ENCODE results near the gene SETD3. TPM values are rescaled to one million over a fixed set of nuclear protein-coding genes. Genes with fewer than 3 reads are reported as not detected.
A peak's percentile ranks its signal among the peaks of the same experiment; 100 is the strongest.

SETD3 gene
- total RNA-seq, 2 experiments from 2014 or later = 43.3 to 48.1 TPM

- intact Hi-C loops (cut with micrococcal nuclease) = no loop called here
- CTCF ChIA-PET = interaction anchor here (1.4 kb wide), 1 partner anchor 113 kb away, joined by 3 read pairs; no protein-coding TSS in a partner anchor
- Mint-ChIP-seq H3K9me3 (no peaks in the 10 kb centered on the region), H3K4me3 (no peak overlapping the region), H3K36me3 (ENCODE audit: low read depth) (no peaks in the 10 kb centered on the region), H3K4me1 (ENCODE audit: low read depth) (no peaks in the 10 kb centered on the region), H3K27ac (no peak overlapping the region), H3K27me3 (ENCODE audit: low read depth) (no peaks in the 10 kb centered on the region)
- DNase-seq = no peak
Measured at GRCh38 chr14:99514552-99515300, 34.1 kb upstream of the SETD3 start.

DNA sequence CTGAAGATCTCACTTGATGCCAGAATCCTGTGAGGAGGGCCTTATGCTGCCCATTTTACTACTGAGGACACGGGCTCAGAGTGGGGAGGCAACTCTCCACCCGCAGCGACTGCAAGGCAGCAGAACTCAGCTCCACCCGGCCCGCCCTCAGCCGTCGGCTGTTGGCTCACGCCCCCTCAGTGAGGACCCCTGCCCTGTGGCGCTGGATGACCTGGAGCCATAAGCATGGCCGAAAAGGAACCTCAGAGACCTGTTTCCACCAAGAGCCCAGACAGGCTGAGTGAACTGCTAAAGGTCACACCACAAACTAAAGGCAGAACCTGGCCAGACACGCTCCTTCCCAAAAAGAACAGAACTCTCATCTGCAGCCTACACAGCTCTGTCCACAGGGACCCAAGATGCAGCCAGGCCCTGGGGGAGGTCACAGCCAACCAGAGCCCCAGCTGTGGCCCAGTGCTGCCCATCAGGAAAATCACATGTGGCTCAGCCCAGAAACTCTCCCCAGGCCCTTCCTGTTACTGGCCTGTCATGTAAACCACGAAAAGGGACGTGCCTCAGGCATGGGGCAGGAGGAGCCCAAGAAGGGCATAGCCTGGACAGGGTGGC is 33.4 kb upstream of the SETD3 start:
- H3K36me3 Mint-ChIP-seq (ENCODE audit: low read depth) = peaks cover 5% of the 10 kb centered on the region
- CTCF ChIA-PET = interaction anchor here (0.9 kb wide), 1 partner anchor 114 kb away, joined by 3 read pairs; no protein-coding TSS in a partner anchor
- DNase-seq = no peak
- intact Hi-C loops (cut with micrococcal nuclease) = no loop called here
- no peaks in the 10 kb centered on the region for H3K9me3 Mint-ChIP-seq
- no peaks in the 10 kb centered on the region for H3K4me1 Mint-ChIP-seq (ENCODE audit: low read depth)
- no peak overlapping the region for H3K4me3 Mint-ChIP-seq
- H3K27ac Mint-ChIP-seq = no peak overlapping the region
- H3K27me3 Mint-ChIP-seq (ENCODE audit: low read depth) = no peaks in the 10 kb centered on the region

- no peak for DNase-seq
- CTCF ChIA-PET = interaction anchor here (0.9 to 1.9 kb wide), 2 partner anchors 9 to 115 kb away, joined by 3 to 4 read pairs; no protein-coding TSS in a partner anchor
- no peak overlapping the region for H3K4me3 Mint-ChIP-seq
- intact Hi-C loops (cut with micrococcal nuclease) = no loop called here
- no peaks in the 10 kb centered on the region for H3K4me1 Mint-ChIP-seq (ENCODE audit: low read depth)
- no peak overlapping the region for H3K27ac Mint-ChIP-seq
- H3K27me3 Mint-ChIP-seq (ENCODE audit: low read depth) = no peaks in the 10 kb centered on the region
- peaks cover 9% of the 10 kb centered on the region for H3K36me3 Mint-ChIP-seq (ENCODE audit: low read depth)
- no peaks in the 10 kb centered on the region for H3K9me3 Mint-ChIP-seq
Measured at GRCh38 chr14:99513183-99513694, 32.6 kb upstream of the SETD3 start.

- DNase-seq = no peak
- Mint-ChIP-seq H3K9me3 (no peaks in the 10 kb centered on the region), H3K27me3 (ENCODE audit: low read depth) (no peaks in the 10 kb centered on the region), H3K4me3 (no peak overlapping the region), H3K4me1 (ENCODE audit: low read depth) (no peaks in the 10 kb centered on the region), H3K27ac (no peak overlapping the region), H3K36me3 (ENCODE audit: low read depth) (peaks cover 9% of the 10 kb centered on the region)
- CTCF ChIA-PET = interaction anchor here (0.6 to 1.9 kb wide), 3 partner anchors 9 to 116 kb away, joined by 3 to 4 read pairs (median 3); no protein-coding TSS in a partner anchor
- intact Hi-C loops (cut with micrococcal nuclease) = no loop called here
Measured at GRCh38 chr14:99512571-99513182, 32.0 kb upstream of the SETD3 start.

- H3K36me3 Mint-ChIP-seq (ENCODE audit: low read depth) = peaks cover 12% of the 10 kb centered on the region
- intact Hi-C loops (cut with micrococcal nuclease) = no loop called here
Measured at GRCh38 chr14:99512110-99512449, 31.4 kb upstream of the SETD3 start.

DNA sequence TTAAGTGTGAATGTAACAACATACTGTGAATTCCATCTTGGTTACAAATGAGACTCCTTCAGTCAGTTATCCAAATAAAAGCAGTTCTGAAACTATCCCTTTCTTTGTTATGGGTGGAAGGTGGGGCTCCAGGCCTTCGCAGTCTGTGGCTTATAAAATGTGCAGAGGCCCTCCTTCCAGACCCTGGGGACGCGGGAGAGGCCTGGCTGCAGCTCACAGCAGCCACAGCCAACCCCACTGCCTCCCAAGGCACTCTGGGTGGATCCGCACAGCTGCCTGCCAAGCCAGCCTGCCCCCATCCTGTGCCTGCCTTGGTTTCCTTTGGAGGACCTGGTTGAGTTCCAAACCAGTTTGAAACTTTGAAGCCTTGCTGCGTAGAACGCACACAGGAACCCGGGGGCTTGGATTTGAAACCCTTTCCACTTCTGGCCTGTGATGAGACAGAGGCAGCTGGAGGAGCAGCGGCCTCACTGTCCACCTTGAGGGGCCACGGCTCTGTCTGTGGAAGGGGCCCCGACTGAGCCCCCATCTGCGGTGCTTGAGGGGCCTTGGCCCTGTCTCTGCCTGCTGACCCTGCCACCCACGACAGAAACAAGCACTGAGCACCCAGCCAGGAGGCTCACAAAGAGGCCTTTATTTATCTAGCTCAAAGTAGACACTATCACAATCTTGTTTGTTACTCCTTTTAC is 30.9 kb upstream of the SETD3 start:
- peaks cover 15% of the 10 kb centered on the region for H3K36me3 Mint-ChIP-seq (ENCODE audit: low read depth)
- peak overlapping the region; percentile 41 for H3K27ac Mint-ChIP-seq
- intact Hi-C loops (cut with micrococcal nuclease) = no loop called here
- CTCF ChIA-PET = interaction anchor here (0.6 to 1.9 kb wide), 3 partner anchors 10 to 117 kb away, joined by 3 to 4 read pairs (median 3); no protein-coding TSS in a partner anchor
- no peak overlapping the region for H3K4me3 Mint-ChIP-seq
- H3K9me3 Mint-ChIP-seq = no peaks in the 10 kb centered on the region
- H3K4me1 Mint-ChIP-seq (ENCODE audit: low read depth) = no peaks in the 10 kb centered on the region
- H3K27me3 Mint-ChIP-seq (ENCODE audit: low read depth) = no peaks in the 10 kb centered on the region
- DNase-seq = no peak

More at GRCh38 chr14:99512110-99512449, 31.4 kb upstream of the SETD3 start:
- no peaks in the 10 kb centered on the region for H3K9me3 Mint-ChIP-seq
- no peak for DNase-seq
- CTCF ChIA-PET = interaction anchor here (0.6 to 1.9 kb wide), 4 partner anchors 10 to 117 kb away, joined by 3 to 4 read pairs (median 3); no protein-coding TSS in a partner anchor
- no peaks in the 10 kb centered on the region for H3K4me1 Mint-ChIP-seq (ENCODE audit: low read depth)
- peak overlapping the region; percentile 41 for H3K27ac Mint-ChIP-seq
- H3K4me3 Mint-ChIP-seq = no peak overlapping the region
- no peaks in the 10 kb centered on the region for H3K27me3 Mint-ChIP-seq (ENCODE audit: low read depth)

DNA sequence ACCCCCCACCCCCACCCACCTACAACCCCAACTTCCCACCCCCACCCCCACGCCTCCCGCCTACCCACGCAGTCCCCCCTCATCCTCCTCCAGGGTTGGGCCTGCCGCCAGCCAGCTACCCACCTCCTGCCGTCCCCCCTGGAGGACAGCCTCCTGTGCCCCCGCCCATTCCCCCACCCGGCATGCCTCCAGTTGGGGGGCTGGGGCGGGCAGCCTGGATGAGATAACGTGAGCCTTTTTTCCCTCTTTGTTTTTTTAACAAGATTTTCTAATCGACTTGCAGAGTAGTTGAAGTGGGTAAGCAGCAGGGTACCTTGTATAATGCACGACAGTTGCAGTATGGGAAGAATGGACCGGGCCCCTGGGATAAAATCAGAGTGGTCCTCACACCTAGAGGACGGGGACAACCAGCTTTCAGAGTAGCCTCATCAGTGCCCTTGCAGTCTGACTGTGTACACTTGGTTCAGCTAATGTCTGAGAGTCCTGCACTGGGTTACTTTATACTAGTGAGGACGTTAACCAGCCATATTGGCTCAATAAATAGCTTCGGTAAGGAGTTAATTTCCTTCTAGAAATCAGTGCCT is 30.0 kb upstream of the SETD3 start:
- Mint-ChIP-seq H3K4me1 (ENCODE audit: low read depth) (no peaks in the 10 kb centered on the region), H3K4me3 (no peak overlapping the region), H3K36me3 (ENCODE audit: low read depth) (peaks cover 18% of the 10 kb centered on the region), H3K27ac (no peak overlapping the region), H3K9me3 (no peaks in the 10 kb centered on the region), H3K27me3 (ENCODE audit: low read depth) (no peaks in the 10 kb centered on the region)
- DNase-seq = no peak
- intact Hi-C loops (cut with micrococcal nuclease) = no loop called here
- CTCF ChIA-PET = interaction anchor here (1.2 kb wide), 1 partner anchor 118 kb away, joined by 3 read pairs; no protein-coding TSS in a partner anchor

- intact Hi-C loops (cut with micrococcal nuclease) = no loop called here
- peaks cover 22% of the 10 kb centered on the region for H3K36me3 Mint-ChIP-seq (ENCODE audit: low read depth)
- CTCF ChIA-PET = no interaction called here
- H3K27me3 Mint-ChIP-seq (ENCODE audit: low read depth) = no peaks in the 10 kb centered on the region
- no peaks in the 10 kb centered on the region for H3K9me3 Mint-ChIP-seq
- no peak overlapping the region for H3K27ac Mint-ChIP-seq
- no peaks in the 10 kb centered on the region for H3K4me1 Mint-ChIP-seq (ENCODE audit: low read depth)
- DNase-seq = no peak
- no peak overlapping the region for H3K4me3 Mint-ChIP-seq
Measured at GRCh38 chr14:99509871-99510555, 29.4 kb upstream of the SETD3 start.

DNA sequence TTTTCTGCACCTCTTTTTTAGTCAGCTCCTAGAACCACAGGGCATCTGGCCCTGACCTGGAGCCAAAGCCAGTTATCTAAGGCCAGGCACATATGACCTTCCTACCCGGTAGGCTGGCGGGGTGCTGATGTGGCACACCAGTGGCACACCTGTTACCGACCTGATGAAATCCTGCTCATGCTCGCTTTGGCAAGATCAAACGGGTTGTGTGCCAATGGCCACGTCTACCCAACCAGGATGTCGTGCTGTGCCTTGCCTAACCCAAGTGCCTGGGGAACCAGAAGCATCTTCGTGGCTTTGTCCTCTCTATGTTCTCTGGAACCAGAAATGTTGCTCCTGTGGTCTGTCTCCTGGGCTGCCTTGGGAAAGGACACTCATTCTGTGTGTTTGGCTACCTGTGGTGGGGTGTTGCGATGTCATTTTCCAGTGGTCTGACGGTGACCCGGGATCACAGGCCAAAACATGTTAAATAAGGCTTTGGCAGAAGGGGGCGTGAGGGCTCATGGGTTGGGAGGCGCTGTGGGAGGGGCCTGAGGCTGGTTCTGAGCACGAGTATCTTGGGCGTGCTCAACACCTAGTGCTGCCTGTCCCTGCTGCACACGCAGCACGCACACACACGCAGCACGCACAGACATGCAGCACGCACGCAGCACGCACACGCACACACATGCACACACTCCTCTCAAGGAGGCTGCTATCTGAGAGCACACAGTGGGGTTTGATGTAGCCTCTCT is 28.4 kb upstream of the SETD3 start:
- H3K4me3 Mint-ChIP-seq = no peak overlapping the region
- no peak for DNase-seq
- CTCF ChIA-PET = no interaction called here
- H3K27ac Mint-ChIP-seq = no peak overlapping the region
- peaks cover 29% of the 10 kb centered on the region for H3K36me3 Mint-ChIP-seq (ENCODE audit: low read depth)
- H3K4me1 Mint-ChIP-seq (ENCODE audit: low read depth) = no peaks in the 10 kb centered on the region
- no peaks in the 10 kb centered on the region for H3K9me3 Mint-ChIP-seq
- intact Hi-C loops (cut with micrococcal nuclease) = no loop called here
- H3K27me3 Mint-ChIP-seq (ENCODE audit: low read depth) = no peaks in the 10 kb centered on the region

DNA sequence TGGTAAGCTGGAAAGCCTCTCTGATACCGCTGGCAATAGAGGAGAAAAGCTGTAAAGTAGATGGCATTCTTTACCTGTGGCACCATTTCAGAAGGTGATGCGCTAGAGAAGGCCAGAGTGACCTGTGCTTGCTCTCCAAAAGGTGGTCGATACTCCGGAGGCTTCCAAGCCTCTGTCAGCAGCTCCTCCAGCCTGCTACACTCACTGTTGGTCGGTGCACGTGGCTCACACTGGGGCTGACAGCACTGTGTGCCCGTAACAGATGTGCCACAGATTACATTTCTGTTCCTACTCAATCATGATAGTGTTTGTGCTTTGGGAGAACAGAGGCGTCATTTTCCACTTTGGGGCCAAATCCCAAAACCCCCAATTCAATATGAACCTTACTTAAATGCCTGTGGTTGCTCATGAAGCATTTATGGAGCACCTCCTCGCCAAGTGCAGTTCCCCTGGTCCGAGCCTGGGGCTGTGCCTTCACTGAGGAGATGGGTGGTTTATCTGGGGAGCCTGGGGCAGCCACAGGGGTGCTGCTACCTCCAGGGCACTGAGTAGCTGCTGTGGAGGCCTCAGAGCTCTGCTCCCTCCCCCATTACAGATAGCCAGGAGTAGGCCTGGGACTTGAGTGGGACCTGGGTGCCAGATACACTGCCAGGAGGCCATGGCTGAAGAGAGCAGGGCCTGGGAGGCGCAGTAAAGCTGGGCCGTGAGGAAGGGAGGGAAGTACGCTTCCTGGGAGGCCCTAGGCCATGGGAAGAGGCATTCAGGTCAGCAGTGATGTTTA is 27.4 kb upstream of the SETD3 start:
- H3K27ac Mint-ChIP-seq = no peak overlapping the region
- H3K4me1 Mint-ChIP-seq (ENCODE audit: low read depth) = no peaks in the 10 kb centered on the region
- H3K36me3 Mint-ChIP-seq (ENCODE audit: low read depth) = peaks cover 34% of the 10 kb centered on the region
- no peaks in the 10 kb centered on the region for H3K27me3 Mint-ChIP-seq (ENCODE audit: low read depth)
- CTCF ChIA-PET = interaction anchor here (0.6 kb wide), 1 partner anchor 146 kb away, joined by 3 read pairs; no protein-coding TSS in a partner anchor
- no peaks in the 10 kb centered on the region for H3K9me3 Mint-ChIP-seq
- intact Hi-C loops (cut with micrococcal nuclease) = no loop called here
- H3K4me3 Mint-ChIP-seq = no peak overlapping the region
- DNase-seq = no peak
